GM19238 (cell line): ENCODE measurements around the gene CCK.

Source experiments
- DNase-seq: peaks from one replicate; pipeline ENCODE4 v3.0.0; 2011; ENCODE audit warnings: low spot score; ENCODE audit not compliant: insufficient read length

CCK gene

DNA sequence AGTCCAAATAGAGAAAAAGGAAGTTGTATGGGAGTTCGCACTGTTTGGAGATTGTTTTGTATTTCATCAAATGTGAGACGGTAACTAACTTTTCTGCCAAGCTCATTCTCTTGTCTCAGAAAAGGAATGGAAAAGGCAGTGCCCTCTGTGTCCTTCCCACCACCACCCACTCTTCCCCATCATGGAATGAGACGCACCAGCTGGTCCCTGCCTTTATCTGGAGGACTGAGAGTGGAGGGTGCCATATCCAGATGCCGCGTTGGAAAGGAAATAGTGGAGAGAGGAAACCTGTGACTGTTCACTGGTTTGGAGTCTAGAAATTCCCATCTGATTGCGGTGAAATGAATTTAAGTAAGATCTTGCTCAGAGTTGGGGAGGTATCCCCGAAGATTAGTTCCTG is 3.7 kb upstream of the CCK start:
- no peak for DNase-seq

DNA sequence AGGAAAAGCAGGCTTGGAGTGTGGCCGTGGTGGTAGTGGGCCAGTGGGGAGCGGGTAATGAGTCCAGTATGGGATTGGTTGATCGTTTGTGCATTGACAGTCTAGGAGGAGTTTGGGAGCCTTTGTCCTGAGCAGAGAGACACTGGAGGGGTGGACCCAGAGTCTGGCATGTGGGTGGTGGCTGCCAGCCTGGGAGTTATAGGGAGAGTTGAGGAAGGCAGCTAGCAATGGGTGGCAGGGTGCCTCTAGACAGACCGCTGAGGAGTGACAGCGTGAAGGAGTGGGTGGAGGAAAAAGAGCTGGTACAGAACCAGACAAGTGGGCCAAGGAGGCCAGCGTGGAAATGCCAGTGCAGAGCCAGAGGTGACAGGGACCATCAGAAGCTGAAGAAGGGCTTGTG is 1.9 kb upstream of the CCK start:
- DNase-seq = no peak

DNA sequence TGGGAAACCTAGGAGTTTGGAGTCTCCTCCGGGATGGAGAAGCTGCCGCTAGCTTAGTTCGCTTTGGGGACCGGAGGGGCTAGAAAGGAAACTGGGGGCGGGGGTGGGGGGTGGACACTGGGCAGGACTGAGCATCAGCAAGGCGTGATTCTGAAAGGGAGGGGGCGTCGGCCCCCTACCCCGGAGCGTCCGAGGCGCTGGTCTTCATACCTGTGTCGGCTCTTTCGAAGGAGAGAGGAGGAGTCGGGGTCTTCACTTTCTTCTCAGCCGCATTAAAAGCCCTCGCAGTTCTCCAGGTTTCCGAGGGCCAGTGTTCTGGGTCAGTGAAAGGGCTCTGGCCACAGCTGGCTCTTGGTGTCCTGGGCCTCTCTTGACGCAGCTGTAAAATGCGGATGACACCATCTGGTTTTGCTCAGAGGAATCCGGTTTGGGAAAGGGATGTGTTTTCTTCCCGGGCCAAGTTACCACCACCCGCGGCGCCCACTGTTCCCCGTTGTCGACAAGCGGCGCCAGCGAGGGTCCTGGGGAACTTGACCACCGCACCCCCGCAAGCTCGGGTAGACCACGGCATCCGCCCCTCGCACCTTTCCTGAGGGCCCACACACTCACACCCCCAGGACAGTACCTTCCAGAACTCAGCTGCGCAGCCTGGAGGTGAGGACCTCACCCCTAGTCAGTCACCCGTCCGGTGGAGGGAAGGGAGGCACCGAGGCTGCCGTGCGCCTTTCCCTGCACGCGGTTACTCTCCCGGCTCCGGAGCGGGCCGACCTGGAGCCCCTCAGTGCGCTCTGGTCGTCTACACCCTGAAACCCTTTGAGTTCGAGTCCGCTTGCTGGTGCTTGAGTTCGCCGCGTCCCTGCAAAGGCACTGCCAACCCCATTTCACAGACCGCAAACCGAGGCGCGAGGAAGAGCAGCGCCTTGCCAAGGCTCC is 660 bp downstream of the CCK start:
- no peak for DNase-seq

DNA sequence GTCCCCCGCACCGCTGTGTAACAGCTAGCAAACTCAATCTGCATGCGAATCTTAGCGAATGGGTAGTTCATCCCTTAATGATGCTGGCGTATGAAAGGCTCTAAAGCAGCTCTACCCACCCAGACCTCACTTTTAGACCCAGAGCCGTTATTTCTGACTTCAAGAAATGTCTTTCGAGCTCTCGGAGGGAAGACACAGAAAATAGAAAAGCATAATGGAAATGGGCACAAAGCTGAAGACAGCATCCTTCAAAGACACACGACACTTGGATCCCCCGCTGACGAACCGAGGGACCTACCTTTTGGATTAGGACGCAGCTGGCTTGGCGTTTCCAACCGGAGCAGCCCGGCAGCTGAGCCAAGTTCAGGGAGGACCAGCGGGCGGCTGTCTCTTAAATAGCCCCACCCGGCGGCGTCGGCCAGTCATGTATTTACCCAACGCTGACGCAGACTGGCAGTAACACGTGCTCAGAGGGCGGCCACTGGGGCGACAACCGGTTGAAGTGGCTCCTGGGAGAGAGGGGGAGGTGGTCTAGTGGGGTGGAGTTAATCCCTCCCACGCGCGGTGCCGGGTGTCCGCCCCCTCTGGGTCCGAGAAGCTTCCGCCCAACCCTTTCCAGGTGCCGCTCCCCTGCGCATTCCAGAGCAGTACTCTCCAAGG is 1.5 kb downstream of the CCK start:
- no peak for DNase-seq

DNA sequence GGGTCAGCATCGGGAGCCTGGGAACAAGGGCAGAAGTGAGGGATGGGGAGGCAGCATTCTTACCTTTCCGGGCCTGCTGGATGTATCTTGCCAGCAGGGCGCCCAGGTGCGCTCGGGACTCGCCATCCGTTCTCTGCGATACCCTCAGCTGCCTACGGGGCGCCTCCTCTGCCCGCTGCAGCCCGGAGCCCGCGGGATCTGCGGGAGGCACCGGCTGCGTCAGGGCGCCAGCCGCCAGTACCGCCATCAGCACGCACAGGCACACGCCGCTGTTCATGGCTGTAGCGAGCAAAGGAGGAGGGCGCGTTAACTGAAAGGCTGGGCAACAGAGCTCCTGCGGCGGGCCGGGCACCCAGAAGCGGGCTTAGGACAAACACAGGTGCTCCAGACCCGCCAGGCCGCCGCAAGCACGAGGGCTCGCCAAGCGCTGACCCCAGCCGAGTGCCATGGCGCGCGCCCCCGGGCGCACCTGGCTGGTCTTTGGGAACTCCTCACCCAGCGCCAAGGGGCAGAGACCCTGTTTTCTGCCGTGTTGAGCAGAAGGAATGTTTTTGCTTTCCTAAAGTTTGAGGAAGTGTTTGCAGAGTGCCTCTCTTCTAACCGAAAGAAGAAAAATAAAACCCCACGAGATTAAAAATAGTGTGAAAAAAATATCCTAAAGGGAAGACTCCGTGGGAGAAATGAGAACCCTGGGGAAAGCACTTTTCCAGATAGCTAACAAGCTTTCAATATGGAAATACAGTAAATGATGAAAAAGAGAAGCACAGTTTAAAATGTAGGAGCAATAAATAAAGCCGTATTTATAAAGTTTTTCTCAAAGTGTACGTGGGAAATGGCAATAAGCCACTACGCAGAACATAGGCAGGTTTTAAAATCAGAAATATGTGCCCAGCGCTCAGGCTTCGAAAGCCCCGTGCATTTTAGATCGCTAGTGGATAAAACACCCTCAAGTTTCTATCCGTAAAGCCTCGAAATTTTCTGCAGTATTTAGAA is 2.3 kb downstream of the CCK start:
- DNase-seq = no peak

DNA sequence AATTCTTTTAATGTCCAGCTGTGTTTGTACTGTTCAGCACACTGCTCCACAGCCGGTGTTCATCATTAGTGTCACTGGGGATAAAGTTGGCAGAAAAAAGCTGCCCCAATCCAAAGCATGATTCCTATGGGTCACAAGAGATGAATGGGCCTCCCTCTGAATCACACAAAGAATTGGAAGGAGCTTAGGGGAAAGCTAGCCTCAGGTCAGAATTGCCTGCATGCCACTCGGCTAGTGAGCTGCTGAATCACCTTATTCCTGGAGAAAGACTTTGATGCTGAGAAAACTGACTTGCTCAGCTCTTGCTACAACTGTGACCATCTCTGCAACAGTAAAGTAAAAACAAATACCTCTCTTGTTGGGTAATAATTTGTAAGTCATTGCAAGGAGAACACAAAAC is 3.5 kb downstream of the CCK start:
- DNase-seq = no peak

DNA sequence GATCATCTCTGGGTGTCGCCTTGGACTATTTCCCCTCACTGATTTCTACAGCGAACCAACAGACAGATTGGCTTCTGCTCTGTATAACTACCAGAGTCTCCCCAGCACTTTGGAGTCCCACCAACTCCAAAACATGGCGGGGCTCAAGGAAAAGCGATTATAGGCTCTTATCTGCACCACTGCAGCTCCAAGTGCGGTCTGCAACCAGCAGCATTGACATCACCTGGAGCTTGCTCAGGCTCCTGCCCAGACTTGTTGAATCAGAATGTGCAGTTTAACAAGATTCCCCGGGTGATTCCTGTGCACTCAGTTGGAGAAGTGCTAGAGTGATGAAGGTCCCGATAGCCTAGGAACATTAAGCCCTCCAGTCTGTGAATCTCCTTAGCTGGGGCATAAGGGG is 9.0 kb downstream of the CCK start:
- DNase-seq = no peak

DNA sequence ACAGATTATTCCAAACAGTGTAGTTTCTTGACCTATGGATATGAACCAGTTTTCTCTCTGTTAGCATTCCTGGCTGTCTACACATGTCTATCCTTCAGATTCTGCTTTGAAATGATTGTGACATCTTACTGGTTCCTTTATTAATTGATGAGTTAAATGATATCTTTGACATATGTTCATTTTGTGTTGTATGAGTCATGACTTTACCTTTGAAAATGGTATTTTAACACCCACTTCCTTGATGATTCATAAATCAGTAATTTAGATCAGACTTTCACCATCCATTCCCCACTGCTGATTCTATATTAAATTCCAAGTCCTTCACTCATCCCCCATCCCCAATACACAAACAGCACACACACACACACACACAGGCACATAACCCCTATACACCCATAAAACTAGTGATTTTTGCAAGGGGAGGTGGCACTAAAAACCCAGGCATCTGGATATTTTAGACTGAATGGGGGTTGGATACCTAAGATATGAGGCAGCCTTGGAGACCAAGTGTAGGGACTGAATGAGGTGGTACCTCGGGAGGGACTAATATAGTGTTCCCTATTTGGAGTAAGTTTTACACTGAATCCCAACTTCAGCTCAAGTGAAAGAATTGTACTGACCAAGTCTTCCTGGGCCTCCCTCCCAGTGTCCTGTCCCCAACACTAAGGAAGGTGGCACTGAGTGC is 9.7 kb downstream of the CCK start:
- DNase-seq = no peak

DNA sequence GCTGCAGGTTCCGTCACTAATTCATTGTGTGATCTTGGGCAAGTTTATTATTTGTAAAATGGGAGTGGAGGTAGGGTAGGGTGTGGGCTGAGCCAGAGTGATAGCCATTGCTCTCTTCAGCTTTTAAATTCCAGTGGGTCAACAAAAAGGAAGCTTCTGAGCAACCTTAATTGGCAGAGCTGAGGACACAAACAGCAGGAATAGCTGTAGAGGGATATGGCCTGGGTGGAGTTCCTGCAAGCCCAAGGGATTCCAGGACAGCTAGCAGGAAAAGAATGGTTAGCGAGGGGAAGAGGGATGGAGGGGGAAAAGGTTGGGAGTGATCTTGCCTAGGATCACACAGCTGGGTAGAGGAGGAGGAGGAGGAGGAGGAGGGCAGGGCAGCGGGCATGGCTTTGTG is 11.4 kb downstream of the CCK start:
- DNase-seq = no peak

DNA sequence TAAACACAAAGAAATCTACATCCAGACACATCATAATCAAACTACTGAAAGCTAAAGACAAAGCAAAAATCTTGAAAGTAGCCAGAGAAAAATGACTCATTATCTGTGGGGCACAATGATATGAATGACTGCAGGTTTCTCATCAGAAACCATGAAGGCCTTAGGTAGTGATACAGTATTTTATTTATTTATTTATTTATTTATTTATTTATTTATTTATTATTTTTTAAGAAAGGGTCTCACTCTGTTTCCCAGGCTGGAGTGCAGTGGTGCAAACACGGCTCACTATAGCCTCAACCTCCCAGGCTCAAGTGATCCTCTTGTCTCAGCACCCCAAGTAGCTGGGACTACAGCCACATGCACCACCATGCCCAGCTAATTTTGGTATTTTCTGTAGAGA is 15.2 kb downstream of the CCK start:
- no peak for DNase-seq

DNA sequence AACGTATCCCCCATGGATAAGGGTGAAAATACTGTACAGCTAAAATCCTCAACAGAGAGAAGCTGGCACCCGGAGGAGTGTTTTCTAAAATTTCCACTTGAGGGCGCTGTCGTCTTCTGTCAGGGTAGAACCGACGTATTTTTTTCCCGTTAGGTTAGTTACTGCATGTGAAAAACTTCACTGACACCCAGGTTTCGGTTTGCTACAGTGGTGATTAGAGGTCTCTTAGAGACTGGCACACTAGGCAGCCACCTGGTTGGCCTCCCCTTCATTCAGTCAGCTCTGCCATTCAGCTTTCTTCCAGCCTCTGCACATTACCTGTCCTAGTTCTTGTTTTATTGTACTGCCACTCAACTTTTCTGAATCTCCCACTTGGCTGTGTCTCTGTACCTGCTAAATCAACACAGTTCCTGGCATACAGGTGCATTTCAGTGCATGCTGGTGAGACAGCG is 18.4 kb downstream of the CCK start:
- DNase-seq = peak; percentile 35

DNA sequence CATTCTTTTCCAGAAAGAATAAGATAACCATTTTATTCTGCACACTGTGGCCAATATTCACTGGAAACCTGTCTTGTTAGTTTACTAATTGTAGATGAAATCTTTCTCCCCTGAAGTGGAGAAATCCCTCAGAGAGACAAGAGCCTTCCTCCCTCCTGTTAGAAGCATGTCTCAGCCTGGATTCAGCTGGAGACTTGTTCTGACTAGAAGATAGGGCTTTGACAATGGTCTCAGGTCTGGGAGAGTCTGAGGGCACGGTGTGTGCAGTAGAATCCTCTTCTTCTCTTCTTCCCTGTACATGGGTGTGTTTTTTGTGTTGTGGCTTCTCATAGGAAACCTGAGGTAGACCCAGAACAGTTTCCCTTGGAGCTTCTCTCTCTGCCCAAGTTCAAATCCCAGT is 19.9 kb downstream of the CCK start:
- no peak for DNase-seq

DNA sequence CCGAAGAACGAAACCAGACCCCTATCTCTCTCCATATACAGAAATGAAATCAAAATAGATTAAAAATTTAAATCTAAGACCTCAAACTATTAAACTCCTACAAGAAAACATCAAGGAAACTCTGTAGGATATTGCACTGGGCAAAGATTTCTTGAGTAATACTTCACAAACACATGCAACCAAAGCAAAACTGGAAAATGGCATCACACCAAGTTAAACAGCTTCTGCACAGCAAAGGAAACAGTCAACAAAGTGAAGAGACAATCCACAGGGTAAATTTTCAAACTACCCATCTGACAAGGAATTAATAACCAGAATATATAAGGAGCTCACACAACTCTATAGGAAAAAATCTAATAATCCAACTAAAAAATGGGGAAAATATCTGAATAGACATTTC is 29.4 kb downstream of the CCK start:
- DNase-seq = no peak

DNA sequence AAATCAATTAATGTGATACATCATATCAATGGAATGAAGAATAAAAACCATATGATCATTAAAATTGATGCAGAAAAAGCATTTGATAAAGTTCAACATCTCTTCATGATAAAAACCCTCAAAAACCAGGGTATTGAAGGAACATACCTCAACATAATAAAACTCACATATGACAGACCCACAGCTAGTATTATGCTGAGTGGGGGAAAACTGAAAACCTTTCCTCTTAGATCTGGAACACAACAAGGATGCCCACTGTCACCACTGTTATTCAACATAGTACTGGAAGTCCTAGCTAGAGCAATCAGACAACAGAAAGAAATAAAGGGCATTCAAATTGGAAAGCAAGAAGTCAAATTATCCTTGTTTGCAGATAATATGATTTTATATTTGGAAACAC is 30.5 kb downstream of the CCK start:
- DNase-seq = no peak

DNA sequence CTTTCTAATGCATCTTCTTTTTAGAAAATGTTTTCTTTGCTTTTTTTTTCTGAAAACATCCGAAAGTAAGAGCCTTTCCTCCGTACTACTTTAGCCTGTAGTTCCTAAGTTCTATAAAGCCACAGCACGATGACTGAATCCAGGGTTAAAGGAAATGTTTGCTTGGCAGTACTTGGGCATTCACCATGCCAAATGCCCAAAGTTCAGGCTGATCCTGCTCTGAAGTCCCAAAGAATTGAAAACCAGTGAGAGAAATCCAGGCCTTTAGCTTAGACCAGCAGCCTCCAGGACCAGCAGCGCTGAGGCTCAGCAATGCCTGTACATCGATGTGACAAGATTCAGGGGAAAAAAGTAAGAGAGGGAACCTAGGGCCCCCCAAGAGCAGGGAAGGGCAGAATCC is 35.1 kb downstream of the CCK start:
- DNase-seq = no peak

DNA sequence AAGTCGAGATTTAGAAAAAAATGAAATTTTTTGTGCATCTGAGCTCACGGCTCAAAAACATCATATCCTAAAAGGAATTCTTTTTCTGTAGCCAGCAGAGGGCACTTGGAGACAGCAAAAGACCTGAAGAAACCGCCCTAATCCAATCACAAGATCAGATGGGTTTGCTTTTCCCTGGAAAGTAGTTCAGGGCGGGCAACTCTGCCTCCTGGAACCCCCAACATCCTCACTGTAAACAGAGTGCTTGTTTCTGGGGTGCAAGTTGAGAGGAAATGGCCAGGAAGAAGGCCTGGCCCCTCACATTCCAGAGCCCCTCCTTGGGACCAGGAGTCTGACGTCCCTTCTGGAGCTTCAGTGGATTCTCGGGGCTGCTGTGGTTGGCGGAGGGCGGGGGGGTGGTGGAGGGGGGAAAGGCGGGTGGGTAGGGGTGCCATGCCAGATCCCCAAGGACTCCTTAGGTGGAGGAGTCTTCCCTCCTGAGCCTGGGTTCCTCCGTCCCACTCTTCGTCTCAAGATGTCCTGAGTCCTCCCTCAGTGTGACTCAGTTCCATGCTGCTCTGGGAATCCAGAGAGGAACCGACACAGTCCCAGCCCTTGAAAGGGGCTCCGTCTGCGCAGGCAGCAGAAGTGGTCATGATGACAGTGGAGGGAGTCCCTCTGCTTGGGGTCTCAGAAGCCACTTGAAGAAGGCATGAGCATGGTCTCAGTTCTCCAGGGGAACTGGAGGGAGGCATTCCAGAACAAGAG is 35.9 kb downstream of the CCK start:
- DNase-seq = no peak

DNA sequence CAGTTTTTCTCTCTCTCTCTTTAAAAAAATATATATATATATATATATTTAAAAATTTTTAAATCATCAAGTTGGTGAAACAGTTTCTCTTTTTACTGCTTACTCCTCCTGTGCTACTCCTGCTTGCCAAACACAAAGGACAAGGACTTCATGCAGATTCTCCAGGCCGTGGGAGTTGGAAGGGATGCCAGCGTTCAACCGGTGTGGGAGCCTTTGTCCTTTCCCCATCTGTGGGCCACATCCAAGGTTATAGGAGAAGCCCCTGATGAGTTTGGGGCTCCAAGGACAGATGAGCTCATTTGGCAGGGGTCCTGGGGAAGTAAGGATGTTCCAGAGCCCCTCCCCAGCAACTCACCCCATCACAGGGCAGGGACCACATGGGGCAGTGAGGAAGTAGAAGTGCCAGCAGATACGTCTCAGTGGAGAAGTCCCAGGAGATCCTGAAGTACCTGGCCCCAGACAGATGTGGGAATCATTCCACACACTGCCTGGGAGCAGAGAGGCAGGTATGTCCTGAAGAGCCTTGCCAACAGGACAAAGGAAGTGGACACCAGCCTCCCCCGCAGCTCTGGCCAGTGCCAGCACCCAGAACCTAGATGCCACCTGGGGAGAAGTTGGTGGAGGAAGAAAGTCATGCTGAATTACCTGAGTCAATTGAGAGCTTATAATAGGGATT is 36.6 kb downstream of the CCK start:
- DNase-seq = no peak

DNA sequence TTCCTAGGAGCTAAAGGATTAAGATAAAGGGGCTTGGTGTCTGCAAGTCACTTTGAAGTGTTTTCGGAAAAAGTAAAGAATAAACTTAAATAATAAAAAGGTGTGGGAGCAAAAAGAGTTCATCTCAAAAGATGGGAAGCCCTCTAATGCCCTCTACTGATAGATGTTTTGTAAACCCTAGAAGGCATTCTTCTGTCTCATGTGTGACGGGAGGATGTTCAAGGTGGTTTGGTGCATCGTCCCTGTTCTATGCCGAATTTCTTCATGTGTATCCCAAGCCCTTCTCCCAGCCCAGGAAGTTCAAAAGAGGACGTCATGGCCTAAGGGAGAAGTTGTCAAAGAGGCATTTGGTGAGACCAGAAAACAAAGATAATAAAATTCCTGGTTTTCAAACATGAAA is 37.2 kb downstream of the CCK start:
- no peak for DNase-seq

DNA sequence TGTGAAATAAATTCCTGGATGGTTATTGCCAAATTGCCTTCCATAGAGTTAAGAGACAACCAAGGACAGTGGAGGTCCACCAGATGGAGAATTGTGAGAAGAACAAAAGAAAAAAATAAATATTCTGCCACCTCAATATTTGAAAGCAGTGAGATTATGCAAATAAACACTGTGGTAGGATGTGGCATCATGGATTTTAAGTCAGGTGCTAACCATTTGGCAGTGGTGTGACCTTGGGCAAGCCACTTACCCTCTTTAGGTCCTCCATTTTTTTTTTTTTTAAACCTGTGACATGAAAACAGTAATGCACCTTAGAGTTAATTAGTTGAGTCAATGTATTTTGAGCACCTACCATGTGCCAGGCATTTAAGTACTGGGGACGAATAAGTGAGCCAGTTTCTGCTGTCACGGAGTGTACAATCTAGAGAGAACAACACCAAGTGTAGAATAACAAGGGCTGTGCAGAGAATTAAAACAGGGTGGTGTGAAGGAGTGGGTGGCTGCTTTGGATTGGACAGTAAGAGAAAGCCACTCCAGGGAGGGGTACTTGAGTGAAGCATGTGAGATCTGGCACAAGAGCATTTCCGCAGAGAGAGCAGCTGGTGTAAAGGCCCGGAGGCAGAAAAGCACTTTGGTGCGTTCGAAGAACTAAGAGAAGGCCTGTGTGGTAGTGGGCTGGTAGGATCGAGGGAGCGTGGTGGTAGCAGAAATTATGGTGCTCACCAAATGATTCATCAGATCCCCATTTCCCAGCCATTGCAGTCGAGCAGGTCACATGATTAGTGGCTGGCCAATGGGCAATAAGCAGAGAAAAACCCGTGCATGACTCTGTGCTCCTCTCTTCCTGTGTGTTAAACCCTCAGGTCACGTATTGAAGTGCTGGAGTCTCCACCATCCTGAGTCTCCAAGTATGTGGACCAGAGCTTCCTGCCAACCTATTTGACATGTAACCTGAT is 39.2 kb downstream of the CCK start:
- no peak for DNase-seq
